GM12878 (cell line): ENCODE measurements around the gene HINFP. TPM values are rescaled to one million over a fixed set of nuclear protein-coding genes. Genes with fewer than 3 reads are reported as not detected.

ENCODE experiments used
- ATAC-seq: fragments of 200-7000 bp; cut with Tn5 transposase; 3 replicates; pipeline ENCODE4 v1.9.1; 2020; ENCODE audit warnings: mild to moderate bottlenecking, moderate library complexity
- BruUV-seq: library from RNA; stranded (reverse); fragments of 400-500 nt; replicated peaks from 2 replicates; lab custom pipeline; 2021; lab: Mats Ljungman, UMichigan
- CTCF ChIA-PET: fragments of 300-600 bp; sonication (Branson Sonifier 250); formaldehyde crosslinking; extraction: SDS; loops from one replicate; lab custom pipeline; 2021; ENCODE audit warnings: inconsistent platforms; lab: Yijun Ruan, JAX
- POLR2A ChIA-PET: fragments of 350-600 bp; formaldehyde crosslinking; extraction: SDS; loops from one replicate; lab custom pipeline; 2021; ENCODE audit warnings: inconsistent platforms; lab: Charles Lee
- RAD21 ChIA-PET: fragments of 300-600 bp; sonication (Branson Sonifier 250); formaldehyde crosslinking; loops from one replicate; lab custom pipeline; 2023; ENCODE audit warnings: antibody characterized with exemption; ENCODE audit not compliant: unreplicated experiment; lab: Charles Lee
- SMC1A ChIA-PET: fragments of 300-600 bp; sonication (Branson Sonifier 250); formaldehyde crosslinking; loops from one replicate; lab custom pipeline; 2023; ENCODE audit not compliant: unreplicated experiment, uncharacterized antibody; lab: Charles Lee
- DNase-seq: peaks from one replicate; pipeline ENCODE4 v3.0.0-alpha.2; 2011; ENCODE audit warnings: low read depth, low spot score
- FAIRE-seq: peaks from 3 replicates; lab custom pipeline; 2011; peaks lifted over from hg19 to GRCh38; lab: Jason Lieb, UNC
- H2AFZ ChIP-seq: 2 replicates; pipeline ENCODE4 v1.6.0; 2011; ENCODE audit warnings: low read depth, low read length, control low read depth; ENCODE audit not compliant: control insufficient read depth
- H3K27ac ChIP-seq: 2 replicates; pipeline ENCODE4 v1.5.1; 2011; ENCODE audit warnings: control low read depth; ENCODE audit not compliant: control insufficient read depth, insufficient read depth
- H3K27me3 ChIP-seq, 2 experiments: replicated peaks in 1 of 2; 2 replicates each; pipeline versions ENCODE4 v1.6.0 to v1.6.1; 2011; ENCODE audit warnings: low read length in 1 of 2; ENCODE audit not compliant: control insufficient read depth in 2 of 2, insufficient read depth in 2 of 2
- H3K36me3 ChIP-seq, 2 experiments: 2 replicates each; pipeline ENCODE4 v1.5.1; 2011; ENCODE audit warnings: low read length in 1 of 2; ENCODE audit not compliant: control insufficient read depth in 2 of 2, insufficient read depth in 2 of 2
- H3K4me1 ChIP-seq: 2 replicates; pipeline ENCODE4 v1.6.1; 2011; ENCODE audit warnings: mild to moderate bottlenecking, low read length, moderate library complexity, mixed read lengths; ENCODE audit not compliant: control insufficient read depth, insufficient read depth
- H3K4me2 ChIP-seq: 2 replicates; pipeline ENCODE4 v1.6.0; 2011; ENCODE audit warnings: control low read depth; ENCODE audit not compliant: control insufficient read depth, insufficient read depth
- H3K4me3 ChIP-seq: fragments of 200-600 bp; sonication (generic); 2 replicates; pipeline ENCODE4 v1.5.1; 2016
- H3K79me2 ChIP-seq: 2 replicates; pipeline ENCODE4 v1.6.0; 2011; ENCODE audit warnings: low read length; ENCODE audit not compliant: control insufficient read depth, insufficient read depth
- H3K9ac ChIP-seq: 2 replicates; pipeline ENCODE4 v1.8.0; 2011; ENCODE audit warnings: low read length, control low read depth, mixed read lengths; ENCODE audit not compliant: control insufficient read depth, insufficient read depth
- H3K9me3 ChIP-seq: replicated peaks from 3 replicates; pipeline ENCODE4 v1.5.1; 2011; ENCODE audit warnings: mild to moderate bottlenecking, low read length; ENCODE audit not compliant: control insufficient read depth, insufficient read depth
- H4K20me1 ChIP-seq: 2 replicates; pipeline ENCODE4 v1.6.0; 2011; ENCODE audit not compliant: control insufficient read depth, insufficient read depth
- DPF2 ChIP-seq: fragments of 450-650 bp; IDR thresholded peaks from 2 replicates; pipeline ENCODE4 v1.6.1; 2017; ENCODE audit warnings: mild to moderate bottlenecking
- EGR1 ChIP-seq, 2 experiments: IDR thresholded peaks; 1 replicate in 1 of 2; 2 replicates in 1 of 2; pipeline ENCODE4 v1.6.1; 2011 to 2012; ENCODE audit warnings: low read depth in 2 of 2, low read length in 2 of 2, borderline replicate concordance in 1 of 2, mild to moderate bottlenecking in 1 of 2, moderate library complexity in 1 of 2
- GATAD2B ChIP-seq: fragments of 450-650 bp; conservative IDR thresholded peaks from 2 replicates; pipeline ENCODE4 v1.6.1; 2017; ENCODE audit warnings: low read depth, mild to moderate bottlenecking, moderate library complexity
- HCFC1 ChIP-seq: fragments of 150-350 bp; IDR thresholded peaks from 2 replicates; pipeline ENCODE4 v1.6.1; 2014; ENCODE audit warnings: low read length
- LARP7 ChIP-seq: fragments of 450-650 bp; IDR thresholded peaks from 2 replicates; pipeline ENCODE4 v1.6.1; 2017; ENCODE audit warnings: mild to moderate bottlenecking
- WGBS: methylation state at CpG from one replicate; pipeline ENCODE4 v1.1.6; 2016; ENCODE audit warnings: low lambda C conversion rate; ENCODE audit not compliant: insufficient replicate concordance, insufficient coverage; ENCODE audit errors: missing lambda C conversion rate; 5-methylcytosine and 5-hydroxymethylcytosine counted together
- in situ Hi-C: fragments of 300-500 bp; cut with MboI; formaldehyde crosslinking; loops from 9 replicates; pipeline ENCODE4 v1.14.3; 2018; ENCODE audit warnings: mixed read lengths
- intact Hi-C: fragments of 100-400 bp; cut with micrococcal nuclease; formaldehyde crosslinking; loops from one replicate; pipeline ENCODE4 v1.14.2; 2022; ENCODE audit not compliant: unreplicated experiment
- polyA plus RNA-seq, 11 experiments: library from polyadenylated mRNA; depleted of rRNA in 4 of 11; unstranded in 6 of 11; stranded (reverse) in 5 of 11; fragments of >200 nt; fragmentation: Nextera tagmentation in 4 of 11; fragmentation: Illumina TruSeq in 1 of 11; extraction: Ambion mirVana in 4 of 11; extraction: Trizol in 1 of 11; gene quantifications; 1 replicate in 1 of 11; 2 replicates in 10 of 11; pipeline versions ENCODE4 v1.2.1 to v1.2.3, GENCODE V29; 2011 to 2016; ENCODE audit warnings: inconsistent platforms in 2 of 11, missing spikeins in 2 of 11, low read depth in 1 of 11
- total RNA-seq, 4 experiments: library from RNA; depleted of rRNA in 3 of 4; stranded (reverse); fragments of >200 nt in 3 of 4; fragmentation: Illumina TruSeq in 1 of 4; extraction: Trizol in 1 of 4; gene quantifications; 2 replicates each; pipeline versions ENCODE4 v1.2.1 to v1.2.3, GENCODE V29; 2013 to 2021

Gene HINFP
- total and polyA plus RNA-seq, 10 of the 15 experiments (the other 5 are each of a cell fraction or from before 2014, with no cell fraction given), result 13.1 to 26.3 (median 18.6) TPM

- POLR2A ChIA-PET, result interaction anchor here (0.5 to 7.2 kb wide), 12 partner anchors 11 to 213 kb away, joined by 3 to 76 read pairs (median 4); partner anchors contain the start of genes HINFP, HMBS, HYOU1 and RPS25
- peak; percentile 25 for ATAC-seq
- CTCF ChIA-PET, result interaction anchor here (1.1 to 1.9 kb wide), 8 partner anchors 11 to 230 kb away, joined by 3 to 9 read pairs (median 6); partner anchors contain the start of gene HMBS
- H3K9ac ChIP-seq, result peak overlapping the region; percentile 82
- in situ Hi-C loops (no loop called here), intact Hi-C loops (loop anchor here (1.0 to 5.0 kb wide), 2 partner anchors 37 to 90 kb away; no protein-coding TSS in a partner anchor)
- H3K9me3 ChIP-seq, result no peaks in the 10 kb centered on the region
- H3K27ac ChIP-seq, result peak overlapping the region; percentile 58
- no peak for DNase-seq
- SMC1A ChIA-PET, result interaction anchor here (1.0 to 1.8 kb wide), 5 partner anchors 10 to 152 kb away, joined by 4 to 9 read pairs (median 6); partner anchors contain the start of gene HMBS
- H3K79me2 ChIP-seq, result peaks cover 28% of the 10 kb centered on the region
- RAD21 ChIA-PET, result interaction anchor here (1.1 to 2.2 kb wide), 6 partner anchors 12 to 217 kb away, joined by 3 to 16 read pairs (median 8); partner anchors contain the start of genes HINFP, HMBS and VPS11
- H3K4me1 ChIP-seq, result peaks cover 23% of the 10 kb centered on the region
- H3K4me2 ChIP-seq, result peak overlapping the region; percentile 86
- BruUV-seq, result no TSS peak
- H4K20me1 ChIP-seq, result no peaks in the 10 kb centered on the region
- no peak for FAIRE-seq
- WGBS, result under 1% methylated on average over 31 of the region's 65 CpGs
- 0 out of 3 replicates have a peak, but pooled peaks of 1 of the 2 experiments have one; percentile 14 for TF ChIP-seq EGR1 (IDR thresholded peaks at IDR 0.05; ENCODE audit: borderline replicate concordance in 1 of 2, low read depth in 2 of 2, low read length in 2 of 2)
- TF ChIP-seq HCFC1, result no peak
- TF ChIP-seq LARP7, result 0 out of 2 replicates have a peak, but pooled peaks have one; percentile 17
- TF ChIP-seq GATAD2B, result 0 out of 2 replicates have a peak, but pooled peaks have one; percentile 49
- 0 out of 2 replicates have a peak, but pooled peaks have one; percentile 33 for TF ChIP-seq DPF2
- H3K27me3 ChIP-seq, result no peaks in the 10 kb centered on the region
- H2AFZ ChIP-seq, result peak overlapping the region; percentile 76
- H3K4me3 ChIP-seq, result peak overlapping the region; percentile 96
- H3K36me3 ChIP-seq, result peaks cover 14 to 19% of the 10 kb centered on the region in 2 experiments
Observed at GRCh38 chr11:119107538-119108145, 13.7 kb upstream of the HINFP start.
